GM12878 (cell line): ENCODE data around the gene NUPR1. TPM values are rescaled to one million over a fixed set of nuclear protein-coding genes. Genes with fewer than 3 reads are reported as not detected.

ENCODE experiments used
- ATAC-seq: fragments of 200-7000 bp; cut with Tn5 transposase; 3 replicates; pipeline ENCODE4 v1.9.1; 2020; ENCODE audit warnings: mild to moderate bottlenecking, moderate library complexity
- BruUV-seq: library from RNA; stranded (reverse); fragments of 400-500 nt; replicated peaks from 2 replicates; lab custom pipeline; 2021; lab: Mats Ljungman, UMichigan
- CTCF ChIA-PET: fragments of 300-600 bp; sonication (Branson Sonifier 250); formaldehyde crosslinking; extraction: SDS; loops from one replicate; lab custom pipeline; 2021; ENCODE audit warnings: inconsistent platforms; lab: Yijun Ruan, JAX
- POLR2A ChIA-PET: fragments of 350-600 bp; formaldehyde crosslinking; extraction: SDS; loops from one replicate; lab custom pipeline; 2021; ENCODE audit warnings: inconsistent platforms; lab: Charles Lee
- RAD21 ChIA-PET: fragments of 300-600 bp; sonication (Branson Sonifier 250); formaldehyde crosslinking; loops from one replicate; lab custom pipeline; 2023; ENCODE audit warnings: antibody characterized with exemption; ENCODE audit not compliant: unreplicated experiment; lab: Charles Lee
- SMC1A ChIA-PET: fragments of 300-600 bp; sonication (Branson Sonifier 250); formaldehyde crosslinking; loops from one replicate; lab custom pipeline; 2023; ENCODE audit not compliant: unreplicated experiment, uncharacterized antibody; lab: Charles Lee
- DNase-seq: peaks from one replicate; pipeline ENCODE4 v3.0.0-alpha.2; 2011; ENCODE audit warnings: low read depth, low spot score
- FAIRE-seq: peaks from 3 replicates; lab custom pipeline; 2011; peaks lifted over from hg19 to GRCh38; lab: Jason Lieb, UNC
- H2AFZ ChIP-seq: 2 replicates; pipeline ENCODE4 v1.6.0; 2011; ENCODE audit warnings: low read depth, low read length, control low read depth; ENCODE audit not compliant: control insufficient read depth
- H3K27ac ChIP-seq: 2 replicates; pipeline ENCODE4 v1.5.1; 2011; ENCODE audit warnings: control low read depth; ENCODE audit not compliant: control insufficient read depth, insufficient read depth
- H3K27me3 ChIP-seq, 2 experiments: replicated peaks in 1 of 2; 2 replicates each; pipeline versions ENCODE4 v1.6.0 to v1.6.1; 2011; ENCODE audit warnings: low read length in 1 of 2; ENCODE audit not compliant: control insufficient read depth in 2 of 2, insufficient read depth in 2 of 2
- H3K36me3 ChIP-seq, 2 experiments: 2 replicates each; pipeline ENCODE4 v1.5.1; 2011; ENCODE audit warnings: low read length in 1 of 2; ENCODE audit not compliant: control insufficient read depth in 2 of 2, insufficient read depth in 2 of 2
- H3K4me1 ChIP-seq: 2 replicates; pipeline ENCODE4 v1.6.1; 2011; ENCODE audit warnings: mild to moderate bottlenecking, low read length, moderate library complexity, mixed read lengths; ENCODE audit not compliant: control insufficient read depth, insufficient read depth
- H3K4me2 ChIP-seq: 2 replicates; pipeline ENCODE4 v1.6.0; 2011; ENCODE audit warnings: control low read depth; ENCODE audit not compliant: control insufficient read depth, insufficient read depth
- H3K4me3 ChIP-seq: fragments of 200-600 bp; sonication (generic); 2 replicates; pipeline ENCODE4 v1.5.1; 2016
- H3K79me2 ChIP-seq: 2 replicates; pipeline ENCODE4 v1.6.0; 2011; ENCODE audit warnings: low read length; ENCODE audit not compliant: control insufficient read depth, insufficient read depth
- H3K9ac ChIP-seq: 2 replicates; pipeline ENCODE4 v1.8.0; 2011; ENCODE audit warnings: low read length, control low read depth, mixed read lengths; ENCODE audit not compliant: control insufficient read depth, insufficient read depth
- H3K9me3 ChIP-seq: replicated peaks from 3 replicates; pipeline ENCODE4 v1.5.1; 2011; ENCODE audit warnings: mild to moderate bottlenecking, low read length; ENCODE audit not compliant: control insufficient read depth, insufficient read depth
- H4K20me1 ChIP-seq: 2 replicates; pipeline ENCODE4 v1.6.0; 2011; ENCODE audit not compliant: control insufficient read depth, insufficient read depth
- ATF7 ChIP-seq: fragments of 450-650 bp; IDR thresholded peaks from 2 replicates; pipeline ENCODE4 v1.6.1; 2016; ENCODE audit warnings: low read depth, mild to moderate bottlenecking
- CBX3 ChIP-seq: fragments of 200-600 bp; sonication (generic); IDR thresholded peaks from 2 replicates; pipeline ENCODE4 v1.6.1; 2016; ENCODE audit warnings: low read depth, borderline replicate concordance
- CTCF ChIP-seq, 3 experiments: IDR thresholded peaks in 2 of 3; conservative IDR thresholded peaks in 1 of 3; 2 replicates each; pipeline ENCODE4 v1.5.1; 2011; ENCODE audit warnings: low read depth in 3 of 3, low read length in 3 of 3, mild to moderate bottlenecking in 3 of 3, control low read depth in 2 of 3, moderate library complexity in 2 of 3, inconsistent platforms in 1 of 3, mixed read lengths in 1 of 3; ENCODE audit not compliant: control insufficient read depth in 2 of 3, insufficient read depth in 1 of 3; ENCODE audit errors: extremely low read depth in 1 of 3
- IKZF1 ChIP-seq: fragments of 450-650 bp; conservative IDR thresholded peaks from 2 replicates; pipeline ENCODE4 v1.6.1; 2017; ENCODE audit warnings: antibody characterized with exemption, mild to moderate bottlenecking
- MEF2B ChIP-seq: fragments of 450-650 bp; IDR thresholded peaks from 2 replicates; pipeline ENCODE4 v1.6.1; 2018; ENCODE audit warnings: mild to moderate bottlenecking, moderate library complexity; ENCODE audit not compliant: partially characterized antibody, poor library complexity, severe bottlenecking
- MXI1 ChIP-seq: fragments of 150-350 bp; IDR thresholded peaks from 2 replicates; pipeline ENCODE4 v1.6.1; 2011; ENCODE audit warnings: low read depth, mild to moderate bottlenecking, inconsistent platforms, low read length, improper control_type of control experiment
- MYC ChIP-seq: IDR thresholded peaks from 2 replicates; pipeline ENCODE4 v1.6.1; 2011; ENCODE audit warnings: mild to moderate bottlenecking, low read length, moderate library complexity, inconsistent platforms; ENCODE audit not compliant: insufficient read depth, insufficient replicate concordance, insufficient read length, severe bottlenecking
- NKRF ChIP-seq: fragments of 450-650 bp; conservative IDR thresholded peaks from 2 replicates; pipeline ENCODE4 v1.6.1; 2017; ENCODE audit warnings: mild to moderate bottlenecking, moderate library complexity
- PML ChIP-seq: IDR thresholded peaks from 2 replicates; pipeline ENCODE4 v1.6.1; 2012; ENCODE audit warnings: low read length, inconsistent platforms
- RCOR1 ChIP-seq: conservative IDR thresholded peaks from 2 replicates; pipeline ENCODE4 v1.6.1; 2012; ENCODE audit warnings: low read depth, low read length, improper control_type of control experiment
- REST ChIP-seq: IDR thresholded peaks from 2 replicates; pipeline ENCODE4 v1.6.1; 2012; ENCODE audit warnings: mild to moderate bottlenecking, low read depth, low read length
- RUNX3 ChIP-seq: IDR thresholded peaks from 2 replicates; pipeline ENCODE4 v1.6.1; 2012; ENCODE audit warnings: low read length, inconsistent platforms
- SIX5 ChIP-seq: IDR thresholded peaks from 2 replicates; pipeline ENCODE4 v1.6.1; 2011; ENCODE audit warnings: mild to moderate bottlenecking, low read depth, low read length, moderate library complexity; ENCODE audit not compliant: severe bottlenecking
- SMAD5 ChIP-seq: IDR thresholded peaks from 2 replicates; pipeline ENCODE4 v1.6.1; 2016; ENCODE audit warnings: antibody characterized with exemption, low read depth
- SP1 ChIP-seq: IDR thresholded peaks from one replicate; pipeline ENCODE4 v1.6.1; 2011; ENCODE audit warnings: low read depth, low read length
- SREBF2 ChIP-seq: IDR thresholded peaks from 2 replicates; pipeline ENCODE4 v1.6.1; 2012; ENCODE audit warnings: mild to moderate bottlenecking, low read length
- SUPT20H ChIP-seq: IDR thresholded peaks from 2 replicates; pipeline ENCODE4 v1.6.1; 2011; ENCODE audit warnings: low read depth, mild to moderate bottlenecking, low read length, moderate library complexity, borderline replicate concordance; ENCODE audit not compliant: control insufficient read depth
- SUZ12 ChIP-seq: fragments of 200-600 bp; sonication (generic); IDR thresholded peaks from one replicate; pipeline ENCODE4 v1.6.1; 2018; ENCODE audit warnings: antibody characterized with exemption, mild to moderate bottlenecking; ENCODE audit not compliant: unreplicated experiment
- TCF7 ChIP-seq: IDR thresholded peaks from 2 replicates; pipeline ENCODE4 v1.6.1; 2014; ENCODE audit warnings: antibody characterized with exemption, borderline replicate concordance
- WGBS: methylation state at CpG from one replicate; pipeline ENCODE4 v1.1.6; 2016; ENCODE audit warnings: low lambda C conversion rate; ENCODE audit not compliant: insufficient replicate concordance, insufficient coverage; ENCODE audit errors: missing lambda C conversion rate; 5-methylcytosine and 5-hydroxymethylcytosine counted together
- in situ Hi-C: fragments of 300-500 bp; cut with MboI; formaldehyde crosslinking; loops from 9 replicates; pipeline ENCODE4 v1.14.3; 2018; ENCODE audit warnings: mixed read lengths
- intact Hi-C: fragments of 100-400 bp; cut with micrococcal nuclease; formaldehyde crosslinking; loops from one replicate; pipeline ENCODE4 v1.14.2; 2022; ENCODE audit not compliant: unreplicated experiment
- polyA plus RNA-seq, 11 experiments: library from polyadenylated mRNA; depleted of rRNA in 4 of 11; unstranded in 6 of 11; stranded (reverse) in 5 of 11; fragments of >200 nt; fragmentation: Nextera tagmentation in 4 of 11; fragmentation: Illumina TruSeq in 1 of 11; extraction: Ambion mirVana in 4 of 11; extraction: Trizol in 1 of 11; gene quantifications; 1 replicate in 1 of 11; 2 replicates in 10 of 11; pipeline versions ENCODE4 v1.2.1 to v1.2.3, GENCODE V29; 2011 to 2016; ENCODE audit warnings: inconsistent platforms in 2 of 11, missing spikeins in 2 of 11, low read depth in 1 of 11
- total RNA-seq, 4 experiments: library from RNA; depleted of rRNA in 3 of 4; stranded (reverse); fragments of >200 nt in 3 of 4; fragmentation: Illumina TruSeq in 1 of 4; extraction: Trizol in 1 of 4; gene quantifications; 2 replicates each; pipeline versions ENCODE4 v1.2.1 to v1.2.3, GENCODE V29; 2013 to 2021

Gene NUPR1
- total and polyA plus RNA-seq, 10 of the 15 experiments (the other 5 are each of a cell fraction or from before 2014, with no cell fraction given): 0.04 to 0.78 (median 0.17) TPM; not detected in 2

- in situ Hi-C loops (no loop called here), intact Hi-C loops (no loop called here)
- H3K79me2 ChIP-seq: no peaks in the 10 kb centered on the region
- no peak overlapping the region for H3K4me2 ChIP-seq
- H2AFZ ChIP-seq: no peak overlapping the region
- H3K9me3 ChIP-seq: no peaks in the 10 kb centered on the region
- no TSS peak for BruUV-seq
- ChIA-PET POLR2A (no interaction called here), RAD21 (no interaction called here), SMC1A (no interaction called here), CTCF (no interaction called here)
- peaks cover 5% of the 10 kb centered on the region for H3K4me1 ChIP-seq
- H3K36me3 ChIP-seq: no peaks in the 10 kb centered on the region
- H3K27ac ChIP-seq: no peak overlapping the region
- DNase-seq: no peak
- 67% methylated on average over 6 of the region's 6 CpGs for WGBS
- H3K4me3 ChIP-seq: no peak overlapping the region
- ATAC-seq: no peak
- FAIRE-seq: no peak
- H3K9ac ChIP-seq: no peak overlapping the region
- H4K20me1 ChIP-seq: no peaks in the 10 kb centered on the region
- no peaks in the 10 kb centered on the region; a peak in 1 of 4 replicates for H3K27me3 ChIP-seq
- TF ChIP-seq SUPT20H: no peak
- TF ChIP-seq MYC: no peak
- no peak for TF ChIP-seq PML
- TF ChIP-seq NKRF: no peak
- no peak for TF ChIP-seq IKZF1
- no peak for TF ChIP-seq SIX5
- TF ChIP-seq SP1: no peak
- TF ChIP-seq SMAD5: no peak
- TF ChIP-seq RCOR1: no peak
- TF ChIP-seq TCF7: no peak
- no peak for TF ChIP-seq REST
- TF ChIP-seq SREBF2: no peak
- no peak for TF ChIP-seq MEF2B
- no peak for TF ChIP-seq ATF7
- TF ChIP-seq MXI1: no peak
- no peak for TF ChIP-seq SUZ12
- no peak for TF ChIP-seq CTCF (IDR thresholded peaks at IDR 0.05 in 2 of 3, conservative IDR thresholded peaks at IDR 0.05 in 1 of 3; ENCODE audit: control insufficient read depth in 2 of 3, extremely low read depth in 1 of 3, insufficient read depth in 1 of 3, low read depth in 3 of 3, low read length in 3 of 3)
- TF ChIP-seq CBX3: no peak
- TF ChIP-seq RUNX3: no peak
Measured at GRCh38 chr16:28537076-28537475, 1.7 kb downstream of the NUPR1 start.
